ENCODE measurements around the gene FRZB. TPM values are rescaled to one million over a fixed set of nuclear protein-coding genes. Genes with fewer than 3 reads are reported as not detected.

Gene FRZB
- polyA plus RNA-seq, 1 experiment = 2.5 TPM

GRCh38 chr2:182891611-182892010 lies 25.2 kb upstream of the FRZB start:
- TF ChIP-seq CTCF (IDR thresholded peaks at IDR 0.05; ENCODE audit: low read depth, low read length) = no peak
- no peak for DNase-seq (ENCODE audit: low read depth, low spot score)
- Histone ChIP-seq H3K27ac (ENCODE audit: low read depth, low read length) (no peak overlapping the region), H3K4me3 (ENCODE audit: low read depth, low read length) (no peak overlapping the region), H3K9me3 (ENCODE audit: control insufficient read depth, insufficient read depth, low read length) (peaks cover 7% of the 10 kb centered on the region), H3K27me3 (ENCODE audit: control insufficient read depth, insufficient read depth, low read length) (no peaks in the 10 kb centered on the region)
- POLR2A ChIA-PET = no interaction called here
- CTCF ChIA-PET = interaction anchor here (0.6 kb wide), 1 partner anchor 73 kb away, joined by 3 read pairs; no protein-coding TSS in a partner anchor

GRCh38 chr2:182890773-182891378 lies 24.4 kb upstream of the FRZB start:
- POLR2A ChIA-PET = no interaction called here

GRCh38 chr2:182890305-182890704 lies 23.9 kb upstream of the FRZB start:
- TF ChIP-seq CTCF (IDR thresholded peaks at IDR 0.05; ENCODE audit: low read depth, low read length) = no peak
- Histone ChIP-seq H3K27ac (ENCODE audit: low read depth, low read length) (no peak overlapping the region), H3K27me3 (ENCODE audit: control insufficient read depth, insufficient read depth, low read length) (no peaks in the 10 kb centered on the region), H3K4me3 (ENCODE audit: low read depth, low read length) (no peak overlapping the region), H3K9me3 (ENCODE audit: control insufficient read depth, insufficient read depth, low read length) (peaks cover 7% of the 10 kb centered on the region)
- no peak for DNase-seq (ENCODE audit: low read depth, low spot score)
- ChIA-PET POLR2A (no interaction called here), CTCF (no interaction called here)

More at GRCh38 chr2:182890773-182891378, 24.4 kb upstream of the FRZB start:
- no peak overlapping the region for H3K27ac ChIP-seq (ENCODE audit: low read depth, low read length)
- H3K9me3 ChIP-seq (ENCODE audit: control insufficient read depth, insufficient read depth, low read length) = peaks cover 7% of the 10 kb centered on the region
- TF ChIP-seq CTCF (IDR thresholded peaks at IDR 0.05; ENCODE audit: low read depth, low read length) = no peak
- CTCF ChIA-PET = no interaction called here
- no peak for DNase-seq (ENCODE audit: low read depth, low spot score)
- no peak overlapping the region for H3K4me3 ChIP-seq (ENCODE audit: low read depth, low read length)
- H3K27me3 ChIP-seq (ENCODE audit: control insufficient read depth, insufficient read depth, low read length) = no peaks in the 10 kb centered on the region

GRCh38 chr2:182887753-182888415 lies 21.4 kb upstream of the FRZB start:
- no peak overlapping the region for H3K4me3 ChIP-seq (ENCODE audit: low read depth, low read length)
- no peak for TF ChIP-seq CTCF (IDR thresholded peaks at IDR 0.05; ENCODE audit: low read depth, low read length)
- no peaks in the 10 kb centered on the region for H3K27me3 ChIP-seq (ENCODE audit: control insufficient read depth, insufficient read depth, low read length)
- CTCF ChIA-PET = no interaction called here
- H3K9me3 ChIP-seq (ENCODE audit: control insufficient read depth, insufficient read depth, low read length) = no peaks in the 10 kb centered on the region
- no peak overlapping the region for H3K27ac ChIP-seq (ENCODE audit: low read depth, low read length)
- POLR2A ChIA-PET = no interaction called here
- DNase-seq (ENCODE audit: low read depth, low spot score) = no peak

- H3K9me3 ChIP-seq (ENCODE audit: control insufficient read depth, insufficient read depth, low read length) = no peaks in the 10 kb centered on the region
- TF ChIP-seq CTCF (IDR thresholded peaks at IDR 0.05; ENCODE audit: low read depth, low read length) = no peak
- no peak for DNase-seq (ENCODE audit: low read depth, low spot score)
- H3K4me3 ChIP-seq (ENCODE audit: low read depth, low read length) = no peak overlapping the region
- POLR2A ChIA-PET = no interaction called here
- no peaks in the 10 kb centered on the region for H3K27me3 ChIP-seq (ENCODE audit: control insufficient read depth, insufficient read depth, low read length)
- H3K27ac ChIP-seq (ENCODE audit: low read depth, low read length) = no peak overlapping the region
- CTCF ChIA-PET = no interaction called here
Measured at GRCh38 chr2:182887093-182887492, 20.7 kb upstream of the FRZB start.

Data from AG04450 (cell line).